GM23338 (cell line): ENCODE results near the gene SLC7A10. TPM values are rescaled to one million over a fixed set of nuclear protein-coding genes. Genes with fewer than 3 reads are reported as not detected.

Experiments used
- ATAC-seq: fragments of 200-7000 bp; cut with Tn5 transposase; 3 replicates; pipeline ENCODE4 v1.9.1; 2020
- DNase-seq: peaks from one replicate; pipeline ENCODE4 v3.0.0-alpha.2; 2015; ENCODE audit warnings: low spot score
- H2AFZ ChIP-seq: fragments of 200-600 bp; sonication (generic); 2 replicates; pipeline ENCODE4 v1.8.0; 2016; ENCODE audit warnings: antibody characterized with exemption, mild to moderate bottlenecking, moderate library complexity
- H3F3A ChIP-seq: fragments of 200-600 bp; sonication (generic); replicated peaks from 2 replicates; pipeline ENCODE4 v1.8.0; 2017; ENCODE audit warnings: antibody characterized with exemption, mixed run types, low read depth
- H3K27ac ChIP-seq: fragments of 200-600 bp; sonication (generic); 2 replicates; pipeline ENCODE4 v1.6.1; 2016; ENCODE audit warnings: low read depth
- H3K27me3 ChIP-seq: fragments of 200-600 bp; sonication (generic); 2 replicates; pipeline ENCODE4 v1.8.0; 2016; ENCODE audit warnings: mild to moderate bottlenecking, mixed run types, moderate library complexity; ENCODE audit not compliant: insufficient read depth
- H3K36me3 ChIP-seq: fragments of 200-600 bp; sonication (generic); 2 replicates; pipeline ENCODE4 v1.8.0; 2016; ENCODE audit warnings: mild to moderate bottlenecking; ENCODE audit not compliant: insufficient read depth
- H3K4me1 ChIP-seq: fragments of 200-600 bp; sonication (generic); 2 replicates; pipeline ENCODE4 v1.8.0; 2016; ENCODE audit warnings: mild to moderate bottlenecking, moderate library complexity; ENCODE audit not compliant: insufficient read depth
- H3K4me2 ChIP-seq: fragments of 200-600 bp; sonication (generic); 2 replicates; pipeline ENCODE4 v1.7.1; 2017; ENCODE audit warnings: mixed run types
- H3K4me3 ChIP-seq: fragments of 200-600 bp; sonication (generic); 2 replicates; pipeline ENCODE4 v1.6.1; 2016; ENCODE audit warnings: mixed run types
- H3K79me2 ChIP-seq: fragments of 200-600 bp; sonication (generic); replicated peaks from 2 replicates; pipeline ENCODE4 v1.8.0; 2017; ENCODE audit warnings: mild to moderate bottlenecking; ENCODE audit not compliant: insufficient read depth
- H3K9me2 ChIP-seq: fragments of 200-600 bp; sonication (generic); 2 replicates; pipeline ENCODE4 v1.8.0; 2017; ENCODE audit not compliant: insufficient read depth
- H4K20me1 ChIP-seq: fragments of 200-600 bp; sonication (generic); replicated peaks from 2 replicates; pipeline ENCODE4 v1.8.0; 2017; ENCODE audit warnings: mild to moderate bottlenecking; ENCODE audit not compliant: insufficient read depth
- H3K27ac Mint-ChIP-seq: 2 replicates; pipeline ENCODE4 v1.8.0; 2020; ENCODE audit warnings: inconsistent platforms, mild to moderate bottlenecking, moderate library complexity, mixed read lengths
- H3K27me3 Mint-ChIP-seq: 3 replicates; pipeline ENCODE4 v1.8.0; 2022; ENCODE audit warnings: low read depth, mild to moderate bottlenecking, moderate library complexity, mixed read lengths, inconsistent platforms; ENCODE audit not compliant: insufficient read depth, poor library complexity
- H3K36me3 Mint-ChIP-seq: 3 replicates; pipeline ENCODE4 v1.8.0; 2021; ENCODE audit warnings: low read depth, mild to moderate bottlenecking, inconsistent platforms, moderate library complexity, mixed read lengths
- H3K4me1 Mint-ChIP-seq: 3 replicates; pipeline ENCODE4 v1.8.0; 2020; ENCODE audit warnings: mild to moderate bottlenecking, inconsistent platforms, mixed read lengths
- H3K4me3 Mint-ChIP-seq: 3 replicates; pipeline ENCODE4 v1.8.0; 2021; ENCODE audit warnings: moderate library complexity, mild to moderate bottlenecking, inconsistent platforms, mixed read lengths
- H3K9me3 Mint-ChIP-seq: 3 replicates; pipeline ENCODE4 v1.8.0; 2020; ENCODE audit warnings: moderate library complexity, mild to moderate bottlenecking, inconsistent platforms, mixed read lengths
- CREB1 ChIP-seq: fragments of 250-450 bp; sonication (Bioruptor Pico); IDR thresholded peaks from 2 replicates; pipeline ENCODE4 v1.5.0; 2020; ENCODE audit warnings: low read depth, mild to moderate bottlenecking, moderate library complexity
- EZH2 ChIP-seq: fragments of 200-600 bp; sonication (generic); IDR thresholded peaks from one replicate; pipeline ENCODE4 v1.8.0; 2017; ENCODE audit warnings: antibody characterized with exemption, mild to moderate bottlenecking, low read depth; ENCODE audit not compliant: unreplicated experiment
- EZH2phosphoT487 ChIP-seq: fragments of 200-600 bp; sonication (generic); IDR thresholded peaks from one replicate; pipeline ENCODE4 v1.8.1; 2018; ENCODE audit warnings: antibody characterized with exemption; ENCODE audit not compliant: unreplicated experiment
- JUNB ChIP-seq: IDR thresholded peaks from one replicate; pipeline ENCODE4 v1.6.1; 2016; ENCODE audit warnings: antibody characterized with exemption; ENCODE audit not compliant: unreplicated experiment
- NANOG ChIP-seq: IDR thresholded peaks from 2 replicates; pipeline ENCODE4 v1.6.1; 2016; ENCODE audit warnings: antibody characterized with exemption, borderline replicate concordance
- POLR2AphosphoS5 ChIP-seq: IDR thresholded peaks from 2 replicates; pipeline ENCODE4 v1.6.1; 2016; ENCODE audit warnings: antibody characterized with exemption, low read depth
- STAT1 ChIP-seq: IDR thresholded peaks from one replicate; pipeline ENCODE4 v1.6.1; 2016; ENCODE audit warnings: antibody characterized with exemption; ENCODE audit not compliant: unreplicated experiment
- ZNF114 ChIP-seq: fragments of 250-450 bp; sonication (Bioruptor Pico); IDR thresholded peaks from 2 replicates; pipeline ENCODE4 v1.5.0; 2020; ENCODE audit warnings: mild to moderate bottlenecking, moderate library complexity
- ZNF331 ChIP-seq: fragments of 250-450 bp; sonication (Bioruptor Pico); IDR thresholded peaks from 2 replicates; pipeline ENCODE4 v1.5.0; 2020; ENCODE audit warnings: low read depth, mild to moderate bottlenecking, moderate library complexity
- polyA plus RNA-seq: library from polyadenylated mRNA; unstranded; fragments of >200 nt; fragmentation: Nextera tagmentation; extraction: Ambion mirVana; gene quantifications from 2 replicates; pipeline ENCODE4 v1.2.1, GENCODE V29; 2016
- total RNA-seq: library from RNA; depleted of rRNA; stranded (reverse); fragments of >200 nt; shearing (Covaris generic); gene quantifications from 2 replicates; pipeline ENCODE4 v1.2.3, GENCODE V29; 2014
- TF ChIP-seq, protein P1 (sequence below): IDR thresholded peaks from 2 replicates; pipeline ENCODE4 v1.6.1; 2016; ENCODE audit warnings: antibody characterized with exemption
- TF ChIP-seq, protein P2 (sequence below): IDR thresholded peaks from one replicate; pipeline ENCODE4 v1.6.1; 2018; ENCODE audit warnings: antibody characterized with exemption; ENCODE audit not compliant: unreplicated experiment
- TF ChIP-seq, protein P3 (sequence below), 2 experiments: fragments of 200-600 bp in 1 of 2; sonication (generic) in 1 of 2; conservative IDR thresholded peaks; 2 replicates each; pipeline versions ENCODE4 v1.5.1 to v1.6.1; 2016 to 2017; ENCODE audit warnings: antibody characterized with exemption in 2 of 2, low read depth in 2 of 2, mild to moderate bottlenecking in 2 of 2, moderate library complexity in 1 of 2
- TF ChIP-seq, protein P4 (sequence below): fragments of 250-450 bp; sonication (Bioruptor Pico); IDR thresholded peaks from 2 replicates; pipeline ENCODE4 v1.5.0; 2020; ENCODE audit warnings: mild to moderate bottlenecking, moderate library complexity

SLC7A10 gene
- total and polyA plus RNA-seq, 2 experiments from 2014 or later, result 3.3 to 6.3 TPM

DNA sequence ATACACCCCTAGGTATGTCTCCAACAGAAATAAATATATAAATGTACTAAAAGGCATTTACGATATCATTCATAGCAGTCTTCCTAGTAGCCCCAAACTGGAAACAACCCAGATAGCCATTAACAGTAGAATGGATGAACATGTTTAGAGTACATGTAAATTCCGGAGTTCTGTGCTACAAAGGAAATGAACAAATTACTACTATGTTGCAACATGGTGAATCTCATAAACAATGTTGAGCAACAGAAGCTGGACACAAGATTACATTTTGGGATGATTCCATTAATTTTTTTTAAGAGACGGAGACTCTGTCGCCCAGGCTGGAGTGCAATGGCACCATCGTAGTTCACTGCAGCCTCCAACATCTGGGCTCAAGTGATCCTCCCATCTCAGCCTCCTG is 5.9 kb upstream of the SLC7A10 start:
- H3K36me3 ChIP-seq, result no peaks in the 10 kb centered on the region
- no peak overlapping the region for H3K4me2 ChIP-seq
- H3K4me1 Mint-ChIP-seq, result 0 out of 3 replicates have a peak, but pooled peaks cover 3% of the 10 kb centered on the region
- H3K4me3 Mint-ChIP-seq, result no peak overlapping the region
- peaks cover 27% of the 10 kb centered on the region for H3K9me3 Mint-ChIP-seq
- peaks cover 15% of the 10 kb centered on the region for H3K27me3 ChIP-seq
- H3K27ac Mint-ChIP-seq, result no peak overlapping the region
- peaks cover 4% of the 10 kb centered on the region; the same call in 1 of the 2 replicates for H3F3A ChIP-seq
- no peak overlapping the region for H3K27ac ChIP-seq
- peaks cover 14% of the 10 kb centered on the region for H3K27me3 Mint-ChIP-seq
- no peak for DNase-seq
- H3K79me2 ChIP-seq, result no peaks in the 10 kb centered on the region
- no peaks in the 10 kb centered on the region for H3K9me2 ChIP-seq
- peaks cover 16% of the 10 kb centered on the region for H3K36me3 Mint-ChIP-seq
- no peak overlapping the region for H2AFZ ChIP-seq
- TF ChIP-seq JUNB (no peak), ZNF114 (CRISPR knock-in tag) (no peak), EZH2phosphoT487 (no peak), EZH2 (no peak), CREB1 (CRISPR knock-in tag) (no peak), NANOG (no peak), ZNF331 (no peak), STAT1 (no peak), POLR2AphosphoS5 (no peak)
- TF ChIP-seq, protein P1, sequence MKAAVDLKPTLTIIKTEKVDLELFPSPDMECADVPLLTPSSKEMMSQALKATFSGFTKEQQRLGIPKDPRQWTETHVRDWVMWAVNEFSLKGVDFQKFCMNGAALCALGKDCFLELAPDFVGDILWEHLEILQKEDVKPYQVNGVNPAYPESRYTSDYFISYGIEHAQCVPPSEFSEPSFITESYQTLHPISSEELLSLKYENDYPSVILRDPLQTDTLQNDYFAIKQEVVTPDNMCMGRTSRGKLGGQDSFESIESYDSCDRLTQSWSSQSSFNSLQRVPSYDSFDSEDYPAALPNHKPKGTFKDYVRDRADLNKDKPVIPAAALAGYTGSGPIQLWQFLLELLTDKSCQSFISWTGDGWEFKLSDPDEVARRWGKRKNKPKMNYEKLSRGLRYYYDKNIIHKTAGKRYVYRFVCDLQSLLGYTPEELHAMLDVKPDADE, result no peak
- TF ChIP-seq, protein P2, sequence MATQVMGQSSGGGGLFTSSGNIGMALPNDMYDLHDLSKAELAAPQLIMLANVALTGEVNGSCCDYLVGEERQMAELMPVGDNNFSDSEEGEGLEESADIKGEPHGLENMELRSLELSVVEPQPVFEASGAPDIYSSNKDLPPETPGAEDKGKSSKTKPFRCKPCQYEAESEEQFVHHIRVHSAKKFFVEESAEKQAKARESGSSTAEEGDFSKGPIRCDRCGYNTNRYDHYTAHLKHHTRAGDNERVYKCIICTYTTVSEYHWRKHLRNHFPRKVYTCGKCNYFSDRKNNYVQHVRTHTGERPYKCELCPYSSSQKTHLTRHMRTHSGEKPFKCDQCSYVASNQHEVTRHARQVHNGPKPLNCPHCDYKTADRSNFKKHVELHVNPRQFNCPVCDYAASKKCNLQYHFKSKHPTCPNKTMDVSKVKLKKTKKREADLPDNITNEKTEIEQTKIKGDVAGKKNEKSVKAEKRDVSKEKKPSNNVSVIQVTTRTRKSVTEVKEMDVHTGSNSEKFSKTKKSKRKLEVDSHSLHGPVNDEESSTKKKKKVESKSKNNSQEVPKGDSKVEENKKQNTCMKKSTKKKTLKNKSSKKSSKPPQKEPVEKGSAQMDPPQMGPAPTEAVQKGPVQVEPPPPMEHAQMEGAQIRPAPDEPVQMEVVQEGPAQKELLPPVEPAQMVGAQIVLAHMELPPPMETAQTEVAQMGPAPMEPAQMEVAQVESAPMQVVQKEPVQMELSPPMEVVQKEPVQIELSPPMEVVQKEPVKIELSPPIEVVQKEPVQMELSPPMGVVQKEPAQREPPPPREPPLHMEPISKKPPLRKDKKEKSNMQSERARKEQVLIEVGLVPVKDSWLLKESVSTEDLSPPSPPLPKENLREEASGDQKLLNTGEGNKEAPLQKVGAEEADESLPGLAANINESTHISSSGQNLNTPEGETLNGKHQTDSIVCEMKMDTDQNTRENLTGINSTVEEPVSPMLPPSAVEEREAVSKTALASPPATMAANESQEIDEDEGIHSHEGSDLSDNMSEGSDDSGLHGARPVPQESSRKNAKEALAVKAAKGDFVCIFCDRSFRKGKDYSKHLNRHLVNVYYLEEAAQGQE, result no peak
- TF ChIP-seq, protein P3, sequence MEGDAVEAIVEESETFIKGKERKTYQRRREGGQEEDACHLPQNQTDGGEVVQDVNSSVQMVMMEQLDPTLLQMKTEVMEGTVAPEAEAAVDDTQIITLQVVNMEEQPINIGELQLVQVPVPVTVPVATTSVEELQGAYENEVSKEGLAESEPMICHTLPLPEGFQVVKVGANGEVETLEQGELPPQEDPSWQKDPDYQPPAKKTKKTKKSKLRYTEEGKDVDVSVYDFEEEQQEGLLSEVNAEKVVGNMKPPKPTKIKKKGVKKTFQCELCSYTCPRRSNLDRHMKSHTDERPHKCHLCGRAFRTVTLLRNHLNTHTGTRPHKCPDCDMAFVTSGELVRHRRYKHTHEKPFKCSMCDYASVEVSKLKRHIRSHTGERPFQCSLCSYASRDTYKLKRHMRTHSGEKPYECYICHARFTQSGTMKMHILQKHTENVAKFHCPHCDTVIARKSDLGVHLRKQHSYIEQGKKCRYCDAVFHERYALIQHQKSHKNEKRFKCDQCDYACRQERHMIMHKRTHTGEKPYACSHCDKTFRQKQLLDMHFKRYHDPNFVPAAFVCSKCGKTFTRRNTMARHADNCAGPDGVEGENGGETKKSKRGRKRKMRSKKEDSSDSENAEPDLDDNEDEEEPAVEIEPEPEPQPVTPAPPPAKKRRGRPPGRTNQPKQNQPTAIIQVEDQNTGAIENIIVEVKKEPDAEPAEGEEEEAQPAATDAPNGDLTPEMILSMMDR (conservative IDR thresholded peaks at IDR 0.05; ENCODE audit: low read depth in 2 of 2), result no peak
- TF ChIP-seq, protein P4, sequence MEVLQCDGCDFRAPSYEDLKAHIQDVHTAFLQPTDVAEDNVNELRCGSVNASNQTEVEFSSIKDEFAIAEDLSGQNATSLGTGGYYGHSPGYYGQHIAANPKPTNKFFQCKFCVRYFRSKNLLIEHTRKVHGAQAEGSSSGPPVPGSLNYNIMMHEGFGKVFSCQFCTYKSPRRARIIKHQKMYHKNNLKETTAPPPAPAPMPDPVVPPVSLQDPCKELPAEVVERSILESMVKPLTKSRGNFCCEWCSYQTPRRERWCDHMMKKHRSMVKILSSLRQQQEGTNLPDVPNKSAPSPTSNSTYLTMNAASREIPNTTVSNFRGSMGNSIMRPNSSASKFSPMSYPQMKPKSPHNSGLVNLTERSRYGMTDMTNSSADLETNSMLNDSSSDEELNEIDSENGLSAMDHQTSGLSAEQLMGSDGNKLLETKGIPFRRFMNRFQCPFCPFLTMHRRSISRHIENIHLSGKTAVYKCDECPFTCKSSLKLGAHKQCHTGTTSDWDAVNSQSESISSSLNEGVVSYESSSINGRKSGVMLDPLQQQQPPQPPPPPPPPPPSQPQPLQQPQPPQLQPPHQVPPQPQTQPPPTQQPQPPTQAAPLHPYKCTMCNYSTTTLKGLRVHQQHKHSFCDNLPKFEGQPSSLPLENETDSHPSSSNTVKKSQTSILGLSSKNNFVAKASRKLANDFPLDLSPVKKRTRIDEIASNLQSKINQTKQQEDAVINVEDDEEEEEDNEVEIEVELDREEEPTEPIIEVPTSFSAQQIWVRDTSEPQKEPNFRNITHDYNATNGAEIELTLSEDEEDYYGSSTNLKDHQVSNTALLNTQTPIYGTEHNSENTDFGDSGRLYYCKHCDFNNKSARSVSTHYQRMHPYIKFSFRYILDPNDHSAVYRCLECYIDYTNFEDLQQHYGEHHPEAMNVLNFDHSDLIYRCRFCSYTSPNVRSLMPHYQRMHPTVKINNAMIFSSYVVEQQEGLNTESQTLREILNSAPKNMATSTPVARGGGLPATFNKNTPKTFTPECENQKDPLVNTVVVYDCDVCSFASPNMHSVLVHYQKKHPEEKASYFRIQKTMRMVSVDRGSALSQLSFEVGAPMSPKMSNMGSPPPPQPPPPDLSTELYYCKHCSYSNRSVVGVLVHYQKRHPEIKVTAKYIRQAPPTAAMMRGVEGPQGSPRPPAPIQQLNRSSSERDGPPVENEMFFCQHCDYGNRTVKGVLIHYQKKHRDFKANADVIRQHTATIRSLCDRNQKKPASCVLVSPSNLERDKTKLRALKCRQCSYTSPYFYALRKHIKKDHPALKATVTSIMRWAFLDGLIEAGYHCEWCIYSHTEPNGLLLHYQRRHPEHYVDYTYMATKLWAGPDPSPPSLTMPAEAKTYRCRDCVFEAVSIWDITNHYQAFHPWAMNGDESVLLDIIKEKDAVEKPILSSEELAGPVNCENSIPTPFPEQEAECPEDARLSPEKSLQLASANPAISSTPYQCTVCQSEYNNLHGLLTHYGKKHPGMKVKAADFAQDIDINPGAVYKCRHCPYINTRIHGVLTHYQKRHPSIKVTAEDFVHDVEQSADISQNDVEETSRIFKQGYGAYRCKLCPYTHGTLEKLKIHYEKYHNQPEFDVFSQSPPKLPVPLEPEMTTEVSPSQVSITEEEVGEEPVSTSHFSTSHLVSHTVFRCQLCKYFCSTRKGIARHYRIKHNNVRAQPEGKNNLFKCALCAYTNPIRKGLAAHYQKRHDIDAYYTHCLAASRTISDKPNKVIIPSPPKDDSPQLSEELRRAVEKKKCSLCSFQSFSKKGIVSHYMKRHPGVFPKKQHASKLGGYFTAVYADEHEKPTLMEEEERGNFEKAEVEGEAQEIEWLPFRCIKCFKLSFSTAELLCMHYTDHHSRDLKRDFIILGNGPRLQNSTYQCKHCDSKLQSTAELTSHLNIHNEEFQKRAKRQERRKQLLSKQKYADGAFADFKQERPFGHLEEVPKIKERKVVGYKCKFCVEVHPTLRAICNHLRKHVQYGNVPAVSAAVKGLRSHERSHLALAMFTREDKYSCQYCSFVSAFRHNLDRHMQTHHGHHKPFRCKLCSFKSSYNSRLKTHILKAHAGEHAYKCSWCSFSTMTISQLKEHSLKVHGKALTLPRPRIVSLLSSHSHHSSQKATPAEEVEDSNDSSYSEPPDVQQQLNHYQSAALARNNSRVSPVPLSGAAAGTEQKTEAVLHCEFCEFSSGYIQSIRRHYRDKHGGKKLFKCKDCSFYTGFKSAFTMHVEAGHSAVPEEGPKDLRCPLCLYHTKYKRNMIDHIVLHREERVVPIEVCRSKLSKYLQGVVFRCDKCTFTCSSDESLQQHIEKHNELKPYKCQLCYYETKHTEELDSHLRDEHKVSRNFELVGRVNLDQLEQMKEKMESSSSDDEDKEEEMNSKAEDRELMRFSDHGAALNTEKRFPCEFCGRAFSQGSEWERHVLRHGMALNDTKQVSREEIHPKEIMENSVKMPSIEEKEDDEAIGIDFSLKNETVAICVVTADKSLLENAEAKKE (CRISPR knock-in tag), result no peak
- no peak for ATAC-seq
- H3K4me3 ChIP-seq, result no peak overlapping the region
- H4K20me1 ChIP-seq, result no peaks in the 10 kb centered on the region
- H3K4me1 ChIP-seq, result 0 out of 2 replicates have a peak, but pooled peaks cover 4% of the 10 kb centered on the region
